ENCODE results near the gene ENTR1.

DNA sequence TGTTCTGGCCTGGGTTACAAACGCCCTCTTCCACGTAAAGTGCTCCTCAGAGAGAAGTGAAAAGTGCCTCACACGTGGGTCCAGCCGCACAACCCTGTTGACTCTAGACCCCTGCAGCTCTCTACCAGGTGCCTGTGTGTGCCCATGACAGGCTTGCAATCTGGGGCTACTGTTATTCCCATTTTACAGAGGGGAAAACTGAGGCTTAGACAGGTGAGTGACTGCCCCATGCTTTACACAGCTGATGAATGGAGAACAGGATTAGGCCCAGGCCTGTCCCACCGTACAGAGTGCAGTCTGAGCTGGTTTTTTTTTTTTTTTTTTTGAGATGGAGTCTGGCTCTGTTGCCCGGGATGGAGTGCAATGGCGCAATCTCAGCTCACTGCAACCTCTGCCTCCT is 35.4 kb upstream of the ENTR1 start:
- TF ChIP-seq, protein P1, sequence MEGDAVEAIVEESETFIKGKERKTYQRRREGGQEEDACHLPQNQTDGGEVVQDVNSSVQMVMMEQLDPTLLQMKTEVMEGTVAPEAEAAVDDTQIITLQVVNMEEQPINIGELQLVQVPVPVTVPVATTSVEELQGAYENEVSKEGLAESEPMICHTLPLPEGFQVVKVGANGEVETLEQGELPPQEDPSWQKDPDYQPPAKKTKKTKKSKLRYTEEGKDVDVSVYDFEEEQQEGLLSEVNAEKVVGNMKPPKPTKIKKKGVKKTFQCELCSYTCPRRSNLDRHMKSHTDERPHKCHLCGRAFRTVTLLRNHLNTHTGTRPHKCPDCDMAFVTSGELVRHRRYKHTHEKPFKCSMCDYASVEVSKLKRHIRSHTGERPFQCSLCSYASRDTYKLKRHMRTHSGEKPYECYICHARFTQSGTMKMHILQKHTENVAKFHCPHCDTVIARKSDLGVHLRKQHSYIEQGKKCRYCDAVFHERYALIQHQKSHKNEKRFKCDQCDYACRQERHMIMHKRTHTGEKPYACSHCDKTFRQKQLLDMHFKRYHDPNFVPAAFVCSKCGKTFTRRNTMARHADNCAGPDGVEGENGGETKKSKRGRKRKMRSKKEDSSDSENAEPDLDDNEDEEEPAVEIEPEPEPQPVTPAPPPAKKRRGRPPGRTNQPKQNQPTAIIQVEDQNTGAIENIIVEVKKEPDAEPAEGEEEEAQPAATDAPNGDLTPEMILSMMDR (conservative IDR thresholded peaks at IDR 0.05 in 1 of 2, IDR thresholded peaks at IDR 0.05 in 1 of 2; ENCODE audit: extremely low read depth in 1 of 2, insufficient read depth in 1 of 2, low read depth in 1 of 2, low read length in 2 of 2): no peak
- no peak for TF ChIP-seq EZH2 (IDR thresholded peaks at IDR 0.05; ENCODE audit: borderline replicate concordance, low read length)

All from mammary epithelial cell (primary cell).